ENCODE data around the gene ZFYVE28.

The ZFYVE28 gene

DNA sequence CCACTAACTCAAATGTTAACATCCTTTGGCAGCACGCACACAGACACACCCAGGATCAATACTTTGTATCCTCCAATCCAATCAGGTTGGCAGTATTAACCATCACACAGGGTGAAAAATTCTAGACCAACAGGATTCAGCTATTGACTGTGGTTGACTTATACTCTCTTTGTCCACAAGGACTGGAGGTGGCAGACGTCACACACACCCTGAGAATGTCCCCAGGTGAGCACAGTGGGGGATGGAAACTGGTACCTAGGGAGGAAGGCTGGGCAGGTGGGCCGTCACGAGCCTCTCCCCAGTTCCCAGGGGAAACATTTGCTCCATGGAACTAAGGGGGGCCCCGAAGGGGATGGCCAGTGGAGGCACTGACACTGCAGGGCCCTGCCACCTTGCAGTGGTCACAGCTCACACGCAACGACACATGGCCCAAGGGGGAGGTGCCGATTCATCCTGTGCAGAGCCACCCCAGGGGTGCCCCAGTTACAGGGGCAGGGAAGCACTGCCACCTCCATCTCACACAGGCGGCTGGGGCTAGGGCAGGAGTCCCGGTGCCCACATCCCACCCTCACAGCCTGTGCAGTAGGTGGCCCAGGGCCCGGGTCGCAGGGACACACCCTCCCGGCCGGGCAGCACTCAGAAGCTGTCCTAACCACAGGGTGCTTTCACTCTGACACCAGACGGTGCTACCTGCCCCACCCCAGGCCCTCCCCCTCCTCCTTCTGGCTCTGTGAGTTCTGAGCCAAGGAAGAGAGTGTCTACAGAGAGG lies 17.4 kb downstream of the ZFYVE28 start:
- TF ChIP-seq, protein P1, sequence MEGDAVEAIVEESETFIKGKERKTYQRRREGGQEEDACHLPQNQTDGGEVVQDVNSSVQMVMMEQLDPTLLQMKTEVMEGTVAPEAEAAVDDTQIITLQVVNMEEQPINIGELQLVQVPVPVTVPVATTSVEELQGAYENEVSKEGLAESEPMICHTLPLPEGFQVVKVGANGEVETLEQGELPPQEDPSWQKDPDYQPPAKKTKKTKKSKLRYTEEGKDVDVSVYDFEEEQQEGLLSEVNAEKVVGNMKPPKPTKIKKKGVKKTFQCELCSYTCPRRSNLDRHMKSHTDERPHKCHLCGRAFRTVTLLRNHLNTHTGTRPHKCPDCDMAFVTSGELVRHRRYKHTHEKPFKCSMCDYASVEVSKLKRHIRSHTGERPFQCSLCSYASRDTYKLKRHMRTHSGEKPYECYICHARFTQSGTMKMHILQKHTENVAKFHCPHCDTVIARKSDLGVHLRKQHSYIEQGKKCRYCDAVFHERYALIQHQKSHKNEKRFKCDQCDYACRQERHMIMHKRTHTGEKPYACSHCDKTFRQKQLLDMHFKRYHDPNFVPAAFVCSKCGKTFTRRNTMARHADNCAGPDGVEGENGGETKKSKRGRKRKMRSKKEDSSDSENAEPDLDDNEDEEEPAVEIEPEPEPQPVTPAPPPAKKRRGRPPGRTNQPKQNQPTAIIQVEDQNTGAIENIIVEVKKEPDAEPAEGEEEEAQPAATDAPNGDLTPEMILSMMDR (IDR thresholded peaks at IDR 0.05; ENCODE audit: low read depth, low read length, missing control alignments) = no peak
- DNase-seq (ENCODE audit: low read depth) = no peak
- H3K4me3 ChIP-seq (ENCODE audit: low read depth, low read length) = no peak overlapping the region

DNA sequence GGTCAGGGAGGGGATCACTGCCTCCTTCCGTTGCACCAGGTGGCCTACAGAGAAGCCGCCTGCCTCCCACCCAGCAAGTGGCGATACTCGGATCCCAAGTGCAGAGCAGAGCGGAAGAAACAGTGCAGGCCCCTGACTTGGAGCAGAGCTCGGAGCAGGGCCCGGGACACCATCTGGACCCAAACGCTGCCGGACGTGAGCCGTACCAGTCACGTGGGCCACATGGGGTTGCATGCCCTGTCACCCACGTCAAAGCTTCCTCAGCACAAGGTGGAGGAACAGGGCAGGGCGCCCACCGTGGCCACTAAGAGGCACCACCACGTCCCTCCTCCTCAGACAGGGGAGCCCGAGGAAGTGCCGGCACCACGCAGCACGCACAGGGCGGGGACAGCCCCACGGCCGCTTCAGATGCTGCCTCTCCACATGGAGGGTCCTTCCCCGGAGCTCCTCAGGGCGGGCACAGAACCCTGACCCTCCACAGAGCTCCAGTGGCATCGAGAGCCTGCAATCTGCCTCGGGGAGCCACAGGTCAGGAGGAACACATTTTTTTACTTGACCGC lies 18.7 kb downstream of the ZFYVE28 start:
- H3K4me3 ChIP-seq (ENCODE audit: low read depth, low read length) = no peak overlapping the region
- TF ChIP-seq, protein P1 (IDR thresholded peaks at IDR 0.05; ENCODE audit: low read depth, low read length, missing control alignments) = no peak
- no peak for DNase-seq (ENCODE audit: low read depth)

DNA sequence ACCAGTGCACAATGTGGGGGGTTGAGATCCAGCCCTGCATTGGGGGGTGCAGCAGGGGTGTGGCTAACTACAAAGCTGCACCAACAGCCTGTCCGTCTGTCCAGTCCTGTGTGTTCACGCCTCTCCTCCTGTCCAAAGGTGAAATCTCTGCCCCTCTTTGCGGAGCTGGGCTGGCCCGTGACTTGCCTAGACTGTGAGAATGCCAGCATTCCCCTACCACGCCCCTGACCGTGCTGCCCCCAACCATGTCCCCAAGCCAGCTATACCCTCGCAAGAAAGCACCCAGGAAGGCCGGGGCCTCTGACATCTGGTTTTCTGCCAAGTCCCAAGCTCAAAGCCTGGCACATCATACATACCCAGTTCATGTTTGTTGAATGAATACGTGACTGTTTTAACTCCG lies 19.2 kb downstream of the ZFYVE28 start:
- TF ChIP-seq, protein P1 (IDR thresholded peaks at IDR 0.05; ENCODE audit: low read depth, low read length, missing control alignments) = no peak
- H3K4me3 ChIP-seq (ENCODE audit: low read depth, low read length) = no peak overlapping the region

DNA sequence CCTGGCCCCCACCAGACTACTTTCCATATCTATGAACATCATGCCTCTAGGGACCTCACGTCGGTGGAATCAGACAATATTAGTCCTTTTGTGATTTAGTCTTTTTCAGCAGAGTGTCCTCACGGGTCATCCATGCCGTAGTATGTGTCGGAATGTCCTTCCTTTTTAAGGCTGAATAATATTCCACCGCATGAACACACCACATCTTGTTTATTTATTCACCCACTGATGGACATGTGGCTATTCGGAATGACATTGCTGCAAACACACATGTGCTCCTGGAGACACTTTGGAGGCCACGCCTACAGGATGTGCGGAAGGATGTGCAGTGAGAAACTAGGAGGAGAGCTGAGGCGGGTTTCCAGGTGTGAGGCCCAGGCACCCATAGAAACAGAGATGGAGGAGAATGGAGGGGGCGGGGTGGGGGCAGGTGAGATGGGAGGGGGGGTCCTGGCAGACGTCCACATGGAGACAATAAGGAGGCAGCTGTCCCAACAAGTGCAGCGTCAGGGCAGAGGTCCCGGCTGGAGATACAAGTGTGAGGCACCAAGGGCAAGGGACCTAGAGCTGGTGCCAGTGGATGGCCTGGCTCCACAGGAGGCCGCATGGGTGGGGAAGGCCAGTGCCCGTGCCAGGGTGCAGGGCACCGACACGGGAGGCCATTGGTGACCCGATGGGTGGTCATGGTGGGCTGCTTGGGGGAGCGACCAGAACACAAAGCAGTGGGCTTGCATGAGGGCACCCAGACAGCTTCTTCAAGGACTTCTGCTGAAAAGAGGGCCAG lies 20.7 kb downstream of the ZFYVE28 start:
- TF ChIP-seq, protein P1 (IDR thresholded peaks at IDR 0.05; ENCODE audit: low read depth, low read length, missing control alignments) = no peak
- no peak for DNase-seq (ENCODE audit: low read depth)
- H3K4me3 ChIP-seq (ENCODE audit: low read depth, low read length) = no peak overlapping the region

More for the DNA sequence above, 19.2 kb downstream of the ZFYVE28 start:
- DNase-seq (ENCODE audit: low read depth) = no peak

DNA sequence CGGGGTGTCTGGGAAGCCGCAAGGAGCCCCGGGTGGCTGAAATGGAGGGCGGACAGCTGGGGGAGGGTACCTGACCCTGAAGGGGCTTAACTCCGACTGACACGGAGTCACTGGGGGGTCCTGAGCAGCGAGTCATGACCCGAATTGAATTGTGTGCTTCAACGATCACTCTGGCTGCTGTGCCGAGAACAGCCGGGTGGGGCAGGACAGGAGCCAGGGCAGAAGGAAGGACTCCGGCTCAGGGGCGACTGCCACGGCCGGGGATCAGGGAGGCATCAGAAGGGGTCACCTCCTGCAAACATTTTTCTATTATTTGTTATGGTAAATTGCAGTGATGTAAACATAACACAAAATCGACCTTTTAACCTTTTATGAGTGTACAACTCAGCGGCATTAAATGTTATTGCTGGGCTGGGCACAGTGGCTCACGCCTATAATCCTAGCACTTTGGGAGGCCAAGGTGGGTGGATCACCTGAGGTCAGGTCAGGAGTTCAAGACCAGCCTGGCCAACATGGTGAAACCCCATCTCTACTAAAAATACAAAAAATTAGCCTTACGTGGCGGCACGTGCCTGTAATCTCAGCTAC lies 21.6 kb downstream of the ZFYVE28 start:
- DNase-seq (ENCODE audit: low read depth) = no peak
- TF ChIP-seq, protein P1 (IDR thresholded peaks at IDR 0.05; ENCODE audit: low read depth, low read length, missing control alignments) = peak; percentile 30
- no peak overlapping the region for H3K4me3 ChIP-seq (ENCODE audit: low read depth, low read length)

DNA sequence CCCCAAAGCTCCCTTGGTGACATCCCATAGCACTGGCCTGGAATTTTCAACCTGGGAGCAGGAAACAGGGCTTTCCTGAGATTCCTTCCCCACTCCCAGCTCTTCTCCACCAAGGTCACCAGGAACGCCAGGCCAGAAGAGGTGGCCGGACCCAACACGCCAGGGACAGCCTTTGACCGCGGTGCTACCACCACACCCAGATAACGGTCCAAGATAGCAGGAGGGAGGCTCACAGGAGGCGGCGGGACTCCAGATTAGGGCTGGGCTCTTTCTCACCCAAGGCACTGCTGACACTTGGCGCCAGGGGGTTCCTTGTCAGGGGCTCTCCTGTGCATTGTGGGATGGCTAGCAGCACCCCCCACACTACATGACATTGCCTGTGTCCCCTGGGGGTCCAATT lies 22.9 kb downstream of the ZFYVE28 start:
- TF ChIP-seq, protein P1 (IDR thresholded peaks at IDR 0.05; ENCODE audit: low read depth, low read length, missing control alignments) = no peak
- no peak for DNase-seq (ENCODE audit: low read depth)
- H3K4me3 ChIP-seq (ENCODE audit: low read depth, low read length) = no peak overlapping the region
